Measurements from ENCODE around the gene DGKB. TPM values are rescaled to one million over a fixed set of nuclear protein-coding genes. Genes with fewer than 3 reads are reported as not detected.

DGKB gene
- total RNA-seq, 2 donors from 2014 or later, result 0.44 to 0.63 TPM

DNA sequence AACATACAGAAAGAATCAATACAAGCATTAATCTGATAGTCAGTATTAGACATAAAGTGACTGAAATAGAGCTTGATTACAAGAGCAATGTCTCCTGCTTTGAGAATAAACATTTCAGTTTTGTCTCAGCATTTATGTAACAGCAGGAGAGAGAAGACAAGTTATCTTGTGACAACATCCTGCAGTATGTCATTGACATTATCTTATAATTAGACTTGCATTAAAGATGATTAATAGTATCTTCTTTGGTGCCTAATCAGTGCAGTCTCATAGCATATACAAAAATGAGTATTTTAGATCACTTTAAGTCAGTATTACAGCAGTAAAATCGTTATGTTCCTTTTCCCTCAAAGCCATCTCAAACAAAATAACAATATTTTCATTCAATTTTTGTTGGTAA is 477.0 kb downstream of the DGKB start:
- H3K36me3 ChIP-seq, result no peaks in the 10 kb centered on the region
- TF ChIP-seq, protein P1, sequence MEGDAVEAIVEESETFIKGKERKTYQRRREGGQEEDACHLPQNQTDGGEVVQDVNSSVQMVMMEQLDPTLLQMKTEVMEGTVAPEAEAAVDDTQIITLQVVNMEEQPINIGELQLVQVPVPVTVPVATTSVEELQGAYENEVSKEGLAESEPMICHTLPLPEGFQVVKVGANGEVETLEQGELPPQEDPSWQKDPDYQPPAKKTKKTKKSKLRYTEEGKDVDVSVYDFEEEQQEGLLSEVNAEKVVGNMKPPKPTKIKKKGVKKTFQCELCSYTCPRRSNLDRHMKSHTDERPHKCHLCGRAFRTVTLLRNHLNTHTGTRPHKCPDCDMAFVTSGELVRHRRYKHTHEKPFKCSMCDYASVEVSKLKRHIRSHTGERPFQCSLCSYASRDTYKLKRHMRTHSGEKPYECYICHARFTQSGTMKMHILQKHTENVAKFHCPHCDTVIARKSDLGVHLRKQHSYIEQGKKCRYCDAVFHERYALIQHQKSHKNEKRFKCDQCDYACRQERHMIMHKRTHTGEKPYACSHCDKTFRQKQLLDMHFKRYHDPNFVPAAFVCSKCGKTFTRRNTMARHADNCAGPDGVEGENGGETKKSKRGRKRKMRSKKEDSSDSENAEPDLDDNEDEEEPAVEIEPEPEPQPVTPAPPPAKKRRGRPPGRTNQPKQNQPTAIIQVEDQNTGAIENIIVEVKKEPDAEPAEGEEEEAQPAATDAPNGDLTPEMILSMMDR (IDR thresholded peaks at IDR 0.05), result no peak
- H3K27ac ChIP-seq, result no peak overlapping the region
- no peaks in the 10 kb centered on the region for H3K4me1 ChIP-seq
- no peak overlapping the region for H3K4me3 ChIP-seq
- no peak for DNase-seq (ENCODE audit: low spot score)
- no peaks in the 10 kb centered on the region for H3K27me3 ChIP-seq
- peaks cover 0 to 8% of the 10 kb centered on the region in 2 donors for H3K9me3 ChIP-seq

DNA sequence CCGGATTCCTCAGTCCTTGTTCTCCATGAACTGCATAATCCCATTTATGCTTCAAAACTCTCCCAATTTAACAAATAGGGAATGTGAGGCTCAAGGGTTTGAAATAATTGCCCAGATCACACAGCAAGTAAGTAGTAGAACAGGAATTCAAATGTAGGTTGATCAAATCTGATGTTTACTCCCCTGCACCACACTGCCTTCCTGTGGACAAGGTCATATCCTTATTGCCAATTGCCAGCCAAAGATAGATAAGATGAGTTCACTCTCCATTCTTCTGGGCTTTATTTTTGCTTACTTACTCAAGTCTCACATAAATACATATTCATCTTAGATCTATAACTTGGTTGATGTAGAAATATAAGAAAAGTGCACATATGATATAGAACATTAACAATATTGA is 477.9 kb downstream of the DGKB start:
- no peak overlapping the region for H3K27ac ChIP-seq
- H3K4me1 ChIP-seq, result peaks cover 0 to 2% of the 10 kb centered on the region in 2 donors
- TF ChIP-seq, protein P1 (IDR thresholded peaks at IDR 0.05), result no peak
- no peak for DNase-seq (ENCODE audit: low spot score)
- no peak overlapping the region for H3K4me3 ChIP-seq
- peaks cover 0 to 8% of the 10 kb centered on the region in 2 donors for H3K9me3 ChIP-seq
- no peaks in the 10 kb centered on the region for H3K36me3 ChIP-seq
- no peaks in the 10 kb centered on the region for H3K27me3 ChIP-seq

DNA sequence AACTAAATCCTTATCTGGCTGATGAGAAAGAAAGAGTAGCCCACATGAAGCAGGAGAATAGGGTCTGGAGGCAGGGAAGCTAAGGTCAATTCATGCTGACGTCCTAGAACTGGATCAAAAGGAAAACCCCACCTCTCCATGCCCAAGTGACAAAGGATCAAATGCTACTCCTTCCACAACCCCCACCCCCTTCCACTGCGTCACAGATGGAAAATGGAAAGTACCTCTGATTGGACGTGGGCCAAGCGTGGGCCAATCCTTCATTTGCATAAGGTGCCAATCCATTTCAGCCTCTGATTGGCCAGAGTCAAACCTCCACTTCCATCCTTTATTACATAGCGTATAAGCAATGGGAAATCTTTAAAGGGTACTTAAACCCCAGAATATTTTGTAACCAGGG is 481.8 kb downstream of the DGKB start:
- Histone ChIP-seq H3K4me1 (peaks cover 0 to 4% of the 10 kb centered on the region in 2 donors), H3K27me3 (no peaks in the 10 kb centered on the region), H3K4me3 (no peak overlapping the region), H3K27ac (no peak overlapping the region), H3K9me3 (no peaks in the 10 kb centered on the region), H3K36me3 (no peaks in the 10 kb centered on the region)
- DNase-seq (ENCODE audit: low spot score), result no peak
- TF ChIP-seq, protein P1 (IDR thresholded peaks at IDR 0.05), result no peak

DNA sequence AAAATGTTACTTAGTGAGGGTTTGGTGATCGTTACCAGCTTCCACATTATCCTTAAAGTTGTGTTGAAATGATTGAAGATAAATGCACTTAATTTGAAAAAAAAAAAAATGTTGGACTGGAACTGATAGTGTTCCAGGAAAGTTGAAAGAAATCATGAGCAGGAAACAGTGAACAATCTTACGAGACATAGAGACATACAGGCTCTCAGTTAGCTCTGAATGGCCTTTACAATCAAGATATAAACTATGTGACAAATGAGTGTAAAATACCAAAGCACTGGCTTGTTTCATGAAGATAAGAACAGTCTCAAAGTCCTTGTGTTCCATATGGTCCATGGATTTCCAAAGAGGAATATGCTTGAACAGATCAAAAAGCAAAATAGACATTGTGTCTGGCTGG is 483.0 kb downstream of the DGKB start:
- TF ChIP-seq, protein P1 (IDR thresholded peaks at IDR 0.05), result no peak
- H3K4me3 ChIP-seq, result no peak overlapping the region
- peak overlapping the region in 1 of 2 donors; percentile 44 for H3K27ac ChIP-seq
- peaks cover 0 to 4% of the 10 kb centered on the region in 2 donors for H3K4me1 ChIP-seq
- H3K36me3 ChIP-seq, result no peaks in the 10 kb centered on the region
- no peaks in the 10 kb centered on the region for H3K9me3 ChIP-seq
- DNase-seq (ENCODE audit: low spot score), result no peak
- no peaks in the 10 kb centered on the region for H3K27me3 ChIP-seq

DNA sequence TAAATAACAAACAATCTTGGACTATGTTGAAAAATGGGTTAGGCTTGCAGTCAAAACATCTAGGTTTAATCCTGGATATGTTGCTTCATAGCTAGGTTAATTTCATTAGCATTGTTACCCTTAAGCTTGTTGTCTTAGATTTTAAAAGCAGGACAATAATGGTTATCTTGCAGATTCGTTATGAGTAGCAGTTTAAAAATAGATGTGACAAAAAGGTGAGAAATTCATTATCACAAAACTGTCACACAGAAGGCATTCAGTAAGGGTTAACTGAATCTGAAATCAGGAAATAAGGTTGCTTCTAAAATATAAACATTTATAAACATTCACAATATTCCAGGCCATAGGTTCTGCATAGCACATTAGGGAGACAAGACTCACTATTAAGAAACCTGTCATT is 483.9 kb downstream of the DGKB start:
- no peak for DNase-seq (ENCODE audit: low spot score)
- TF ChIP-seq, protein P1 (IDR thresholded peaks at IDR 0.05), result no peak
- Histone ChIP-seq H3K4me3 (no peak overlapping the region), H3K27ac (peak overlapping the region in 1 of 2 donors; percentile 44), H3K36me3 (no peaks in the 10 kb centered on the region), H3K27me3 (no peaks in the 10 kb centered on the region), H3K9me3 (no peaks in the 10 kb centered on the region), H3K4me1 (peaks cover 0 to 4% of the 10 kb centered on the region in 2 donors)

DNA sequence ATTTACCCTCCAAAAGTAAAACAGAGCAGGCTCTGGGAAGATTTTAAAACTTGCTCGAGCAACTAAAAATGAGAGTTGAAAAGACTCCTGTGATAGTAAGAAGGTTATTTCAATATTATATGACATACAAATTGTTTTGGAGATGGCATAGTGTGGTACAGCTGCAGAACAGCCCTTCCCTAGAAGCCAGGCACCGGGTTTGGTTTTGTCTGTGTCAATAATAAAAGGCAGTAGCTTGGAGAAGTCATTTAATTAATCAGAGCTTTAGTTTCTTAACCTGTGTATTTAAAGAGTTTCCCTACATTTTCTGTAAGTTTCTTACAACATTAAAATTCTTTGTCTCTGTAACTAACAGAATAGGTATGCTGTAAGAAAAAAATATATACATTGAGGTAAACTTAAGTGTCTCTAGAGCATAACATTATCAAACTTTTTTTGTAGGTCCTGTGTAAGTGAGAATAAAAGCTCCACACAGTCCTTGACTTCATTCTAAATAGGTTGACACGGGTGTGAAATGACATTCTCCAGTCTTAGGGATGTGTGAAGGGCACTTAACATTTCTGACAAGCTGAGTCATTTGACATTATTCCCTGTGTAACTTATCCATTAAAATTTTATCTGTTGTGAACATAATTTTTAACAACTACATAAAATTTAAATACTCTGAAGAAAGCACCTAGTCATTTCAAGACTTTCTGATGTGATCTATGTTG is 488.1 kb downstream of the DGKB start:
- Histone ChIP-seq H3K36me3 (no peaks in the 10 kb centered on the region), H3K4me3 (no peak overlapping the region), H3K9me3 (no peaks in the 10 kb centered on the region), H3K27me3 (no peaks in the 10 kb centered on the region), H3K4me1 (no peaks in the 10 kb centered on the region), H3K27ac (peak overlapping the region; percentile 63 to 84)
- TF ChIP-seq, protein P1 (IDR thresholded peaks at IDR 0.05), result no peak
- no peak for DNase-seq (ENCODE audit: low spot score)
